Daoy (cell line): ENCODE measurements around the gene THSD1. TPM values are rescaled to one million over a fixed set of nuclear protein-coding genes. Genes with fewer than 3 reads are reported as not detected.
A peak's percentile ranks its signal among the peaks of the same experiment; 100 is the strongest.

Experiments used
- DNase-seq: peaks from one replicate; pipeline ENCODE4 v3.0.0-alpha.2; 2015; ENCODE audit warnings: low read depth
- total RNA-seq: library from RNA; depleted of rRNA; stranded (reverse); fragments of >200 nt; shearing (Covaris generic); gene quantifications from 2 replicates; pipeline ENCODE4 v1.2.3, GENCODE V29; 2014; rRNA removed

THSD1 gene
- 2.7 and 4.0 TPM in 2 replicates for total RNA-seq

- DNase-seq: peak; percentile 47
Observed at GRCh38 chr13:52405767-52406494, at the start of gene THSD1. THSD1 (minus strand) TSS chr13:52406172; CDS start chr13:52402600, 3,572 bp downstream.

DNA sequence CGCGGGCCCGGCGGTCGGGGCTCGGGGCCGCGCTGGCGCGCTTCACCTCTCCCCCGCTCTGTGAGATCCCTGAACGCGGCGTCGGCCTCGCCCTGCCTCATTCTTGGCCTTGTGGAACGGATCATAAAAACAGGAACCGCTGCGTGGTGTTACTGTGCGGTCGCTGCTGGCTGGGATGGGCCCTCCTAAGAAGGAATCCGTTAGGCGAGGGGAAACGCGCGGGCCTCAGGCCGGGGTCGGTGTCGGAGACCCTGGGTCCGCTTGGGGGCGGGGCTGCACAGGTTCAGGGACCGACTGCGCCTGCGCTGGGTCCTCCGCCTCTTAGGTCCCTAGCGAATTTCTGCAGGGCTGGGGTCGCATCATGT, 49.7 kb upstream of the THSD1 start:
- peak; percentile 78 for DNase-seq

DNA sequence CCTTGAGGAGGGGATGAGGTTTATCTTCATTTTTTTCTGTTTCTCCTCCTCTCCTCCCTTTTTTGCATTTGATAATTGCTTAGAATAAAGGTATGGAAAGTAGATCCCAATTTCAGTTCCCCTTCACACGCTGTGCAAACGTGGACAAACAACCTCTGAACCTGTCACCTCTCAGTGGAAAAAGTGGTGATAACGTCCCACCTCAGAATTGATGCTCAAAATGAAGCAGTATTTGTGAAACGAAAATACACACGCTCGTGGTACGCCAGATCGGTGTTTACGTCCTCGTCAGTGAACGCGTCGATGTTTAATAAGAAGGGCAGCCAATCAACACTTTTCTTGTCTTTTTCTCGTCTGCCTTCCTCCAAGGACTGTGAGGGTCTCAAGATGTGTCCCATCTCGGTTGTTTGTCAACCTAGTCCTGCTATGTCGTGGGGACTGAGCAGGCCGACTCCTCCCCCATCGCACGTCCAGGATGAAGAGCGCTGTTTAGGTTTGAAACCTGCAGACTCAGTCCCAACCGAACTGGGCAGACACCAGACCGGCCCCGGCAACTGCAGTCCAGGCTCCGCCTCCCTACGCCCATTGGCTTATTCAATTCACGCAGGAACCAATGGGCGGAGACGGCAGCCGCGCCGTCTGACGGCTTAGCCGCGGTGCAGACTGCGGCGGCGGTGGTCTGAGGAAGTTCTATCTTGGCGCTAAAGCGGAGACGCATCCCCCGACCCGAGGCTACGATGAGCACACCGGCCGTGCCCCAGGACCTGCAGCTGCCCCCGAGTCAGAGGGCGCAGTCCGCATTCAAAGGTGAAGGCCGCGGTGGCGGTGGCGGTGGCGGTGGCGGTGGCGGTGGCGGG, 49.1 kb upstream of the THSD1 start, which contains the start of gene CKAP2:
Gene CKAP2 (plus strand): TSS at position 659 of the 857 bp plus-strand sequence. CDS start 79 bp downstream, at position 738.
- DNase-seq: peak; percentile 94

- peak; percentile 19 for DNase-seq
Observed at GRCh38 chr13:52454459-52454819, 48.5 kb upstream of the THSD1 start.

GRCh38 chr13:52452470-52452869, 46.5 kb upstream of the THSD1 start:
- no peak for DNase-seq

DNA sequence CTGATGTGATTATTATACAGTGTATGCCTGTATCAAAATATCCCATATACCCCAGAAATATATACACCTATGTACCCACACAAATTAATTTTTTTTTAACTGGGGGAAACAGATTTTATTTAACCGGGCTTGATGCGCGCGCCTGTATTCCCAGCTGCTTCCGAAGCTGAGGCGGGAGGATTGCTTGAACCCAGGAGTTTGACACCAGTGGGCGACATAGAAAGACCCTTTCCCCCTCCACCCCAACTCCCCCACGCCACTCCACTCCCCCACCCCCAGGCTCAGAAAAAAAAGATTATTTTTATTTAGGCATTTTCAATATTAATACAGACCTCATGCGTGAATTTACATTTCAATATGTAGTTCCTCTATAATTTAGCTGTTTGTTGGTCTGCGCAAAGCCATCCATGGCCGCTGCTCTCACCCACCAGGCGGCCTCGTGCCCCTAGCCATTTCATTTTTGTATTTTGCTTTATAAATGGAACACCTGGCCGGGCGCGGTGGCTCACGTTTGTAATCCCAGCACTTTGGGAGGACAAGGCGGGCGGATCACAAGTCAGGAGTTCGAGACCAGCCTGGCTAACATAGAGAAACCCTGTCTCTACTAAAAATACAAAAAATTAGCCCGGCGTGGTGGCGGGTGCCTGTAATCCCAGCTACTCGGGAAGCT, 45.3 kb upstream of the THSD1 start:
- DNase-seq: no peak

- no peak for DNase-seq
Observed at GRCh38 chr13:52450793-52451116, 44.8 kb upstream of the THSD1 start.

GRCh38 chr13:52450012-52450792, 44.2 kb upstream of the THSD1 start, which contains the start of gene VPS36:
VPS36 (minus strand) TSS chr13:52450634; CDS start chr13:52450594, 40 bp downstream.
- DNase-seq: peak; percentile 96

DNA sequence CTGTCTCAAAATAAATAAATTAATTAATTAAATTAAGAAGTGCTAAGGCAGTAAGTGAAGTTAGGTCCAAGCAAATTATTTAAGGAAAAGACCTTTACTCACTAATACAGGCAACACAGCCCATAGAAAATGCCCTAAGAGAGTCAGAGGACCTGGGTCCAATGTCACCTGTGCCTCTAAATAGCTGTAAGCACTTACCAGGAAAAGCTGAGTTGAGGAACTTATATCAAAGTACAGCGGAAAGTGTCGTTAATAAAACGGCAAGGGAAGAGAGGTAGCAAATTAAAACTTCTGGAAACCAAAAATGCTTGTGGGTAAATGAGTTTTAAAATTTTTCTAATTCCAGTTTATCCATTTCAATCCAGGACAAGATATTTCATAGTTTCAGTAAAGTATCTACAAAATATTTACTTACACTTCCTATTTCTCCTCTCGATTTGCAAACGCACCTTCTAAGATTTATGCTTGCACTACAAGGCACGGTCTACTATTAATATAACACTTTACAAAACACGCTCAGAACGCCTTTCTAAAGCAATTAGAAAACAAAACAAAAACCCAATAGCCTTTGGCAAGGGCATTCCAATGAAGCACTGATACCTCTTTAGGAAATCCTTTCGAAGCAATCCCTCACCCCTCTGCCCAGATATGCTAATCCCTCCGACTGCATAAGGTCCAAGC, 43.5 kb upstream of the THSD1 start:
- DNase-seq: no peak

GRCh38 chr13:52447815-52448552, 42.0 kb upstream of the THSD1 start:
- peak; percentile 18 for DNase-seq

DNA sequence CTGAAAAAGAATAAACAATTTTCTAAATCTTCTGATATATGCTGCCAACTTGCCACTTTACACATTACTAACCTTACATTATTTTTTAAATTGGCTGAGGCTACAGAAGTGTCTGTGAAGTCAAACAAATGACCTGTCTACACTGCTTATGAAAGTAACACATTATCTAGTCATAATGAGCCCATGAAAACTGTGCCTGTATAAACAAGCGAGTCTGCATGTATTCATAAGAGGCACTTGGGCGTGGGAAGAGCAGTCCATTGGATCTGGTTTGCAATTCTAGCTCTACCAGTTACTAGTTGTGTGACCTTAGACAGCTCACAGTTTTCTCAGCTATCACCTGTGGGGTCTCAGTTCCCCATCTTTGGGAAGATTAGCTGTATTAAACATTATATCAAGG, 41.4 kb upstream of the THSD1 start:
- DNase-seq: no peak

- no peak for DNase-seq
Observed at GRCh38 chr13:52446265-52446664, 40.3 kb upstream of the THSD1 start.

- DNase-seq: no peak
Observed at GRCh38 chr13:52432456-52432855, 26.5 kb upstream of the THSD1 start.

- DNase-seq: peak; percentile 28
Observed at GRCh38 chr13:52428295-52428694, 22.3 kb upstream of the THSD1 start.

DNA sequence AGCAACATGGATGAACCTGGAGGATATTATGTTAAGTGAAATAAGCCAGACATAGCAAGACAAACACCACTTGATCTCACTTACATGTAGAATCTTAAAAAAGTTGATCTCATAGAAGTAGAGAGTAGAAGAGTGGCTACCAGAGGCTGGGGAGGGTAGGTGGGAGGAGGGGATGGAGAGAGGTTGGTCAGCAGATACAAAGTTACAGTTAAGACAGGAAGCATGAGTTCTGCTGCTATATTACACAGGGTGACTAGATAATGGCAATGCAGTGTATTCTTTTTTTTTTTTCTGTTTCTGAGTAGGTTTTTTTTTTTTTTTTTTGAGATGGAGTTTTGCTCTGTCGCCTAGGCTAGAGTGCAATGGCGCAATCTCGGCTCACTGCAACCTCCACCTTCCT, 15.2 kb upstream of the THSD1 start:
- DNase-seq: no peak

DNA sequence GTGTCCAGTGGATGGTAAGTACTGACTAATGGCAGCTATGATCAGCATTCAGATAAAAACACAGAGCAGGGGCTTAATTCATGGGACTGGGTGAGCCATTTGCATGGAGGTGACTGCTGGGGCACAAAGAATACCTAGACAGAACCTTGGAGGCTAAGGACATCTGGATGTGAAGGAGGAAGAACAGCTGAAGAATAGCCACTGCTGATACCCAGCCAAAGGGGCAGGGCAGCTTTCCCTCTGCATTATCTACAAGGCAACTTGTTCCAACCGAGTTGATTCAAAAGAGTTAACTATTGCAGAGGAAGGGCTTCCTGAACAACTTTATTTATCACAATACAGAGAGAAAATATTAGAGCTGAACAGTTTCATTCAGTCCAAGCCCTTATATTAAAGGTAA, 13.1 kb upstream of the THSD1 start:
- DNase-seq: no peak

GRCh38 chr13:52414963-52415362, 9.0 kb upstream of the THSD1 start:
- no peak for DNase-seq

- no peak for DNase-seq
Observed at GRCh38 chr13:52414051-52414450, 8.1 kb upstream of the THSD1 start.

DNA sequence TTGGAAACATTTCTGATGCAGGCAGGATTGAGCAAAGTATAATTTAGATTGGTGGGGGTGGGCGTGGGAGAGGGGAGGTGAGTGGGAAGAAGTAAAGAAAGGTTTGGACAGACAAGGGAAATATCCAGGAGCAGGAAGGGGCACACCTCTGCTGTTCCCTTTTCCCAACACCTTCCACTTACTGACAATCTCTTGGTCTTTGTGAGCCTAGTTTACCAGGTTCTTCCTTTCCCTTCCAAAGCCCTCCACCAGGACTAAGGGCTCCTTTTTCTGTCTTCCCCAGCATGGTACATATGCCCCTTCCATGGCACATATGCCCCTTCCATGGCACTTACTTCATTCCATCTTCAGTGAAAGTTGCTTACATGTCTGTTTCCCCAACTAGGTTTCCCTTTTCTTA, 6.2 kb upstream of the THSD1 start:
- no peak for DNase-seq

- DNase-seq: no peak
Observed at GRCh38 chr13:52411629-52412028, 5.7 kb upstream of the THSD1 start.
